GM21717 (cell line): ENCODE measurements around the gene GTF3C5.

Experiments used
- ATAC-seq: cut with Tn5 transposase; IDR thresholded peaks from one replicate; pipeline ENCODE4 v1.9.1; 2021; ENCODE audit warnings: mild to moderate bottlenecking, moderate library complexity; ENCODE audit not compliant: unreplicated experiment

GTF3C5 gene

DNA sequence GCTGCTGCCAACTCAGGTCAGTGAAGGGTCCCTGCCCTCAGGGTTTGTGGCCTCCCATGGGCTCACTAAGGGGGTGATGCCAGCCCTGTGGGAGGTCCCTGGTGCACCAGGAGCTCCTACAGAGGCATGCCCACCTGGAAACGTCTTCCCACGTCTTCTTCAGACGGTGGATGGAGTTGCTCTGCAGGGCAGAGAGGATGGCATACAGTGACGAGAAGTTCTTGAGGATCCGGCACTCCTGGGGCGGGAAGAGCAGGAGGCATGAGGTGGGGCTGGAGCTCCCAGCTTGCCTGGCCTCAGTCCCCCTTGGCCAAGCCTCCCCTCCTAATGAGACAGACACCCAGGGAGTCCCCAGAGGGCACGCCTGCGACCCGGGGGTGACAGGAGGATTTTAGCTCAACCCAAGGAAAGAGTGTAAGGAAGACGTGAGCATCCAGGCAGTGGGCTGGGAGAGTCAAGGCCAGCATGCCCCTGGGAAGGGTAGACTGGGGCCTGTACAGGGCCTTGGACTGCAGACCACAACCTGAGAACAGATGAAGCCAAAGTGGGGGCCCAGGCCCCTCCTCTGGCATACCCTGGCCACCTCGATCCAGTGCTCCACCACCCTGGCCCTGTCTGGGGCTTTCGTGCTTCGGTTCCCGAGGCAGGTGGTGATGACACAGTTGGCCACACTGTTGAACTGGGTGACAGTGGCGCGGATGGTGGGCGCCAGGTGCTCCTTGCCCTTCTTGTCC, 75.9 kb downstream of the GTF3C5 start:
- no peak for ATAC-seq

DNA sequence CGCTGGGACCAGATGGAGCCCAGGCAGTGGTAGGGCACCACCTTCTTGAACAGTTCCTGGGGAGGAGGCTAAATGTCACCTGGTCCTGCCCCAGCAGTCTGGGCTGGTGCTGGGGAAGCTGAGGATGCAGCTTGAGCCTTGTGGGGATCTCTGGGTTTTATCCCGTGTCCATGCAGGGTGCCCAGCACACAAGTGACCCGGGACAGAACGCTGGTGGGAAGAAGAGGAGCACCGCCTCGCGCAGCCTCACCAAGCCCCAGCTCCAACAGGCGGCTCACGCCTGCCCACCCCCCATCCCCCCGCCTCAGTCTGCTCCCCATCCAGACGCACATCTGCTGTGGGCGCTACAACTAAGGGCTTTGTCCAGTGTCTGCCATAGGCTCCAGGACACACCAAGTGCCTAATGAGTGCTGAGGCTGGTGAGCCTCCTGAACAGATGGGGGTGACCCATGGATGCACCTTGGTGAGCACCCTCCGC, 76.5 kb downstream of the GTF3C5 start:
- no peak for ATAC-seq
